ENCODE measurements around the gene DYSF. TPM values are rescaled to one million over a fixed set of nuclear protein-coding genes. Genes with fewer than 3 reads are reported as not detected.

DYSF gene
- total RNA-seq, 1 donor from 2014 or later = 72.0 TPM

- Mint-ChIP-seq H3K9me3 (ENCODE audit: unreplicated experiment) (no peaks in the 10 kb centered on the region), H3K36me3 (ENCODE audit: unreplicated experiment) (no peaks in the 10 kb centered on the region), H3K4me3 (ENCODE audit: unreplicated experiment) (no peak overlapping the region), H3K27ac (ENCODE audit: unreplicated experiment) (no peak overlapping the region), H3K27me3 (ENCODE audit: unreplicated experiment) (no peaks in the 10 kb centered on the region), H3K4me1 (ENCODE audit: unreplicated experiment) (peaks cover 32% of the 10 kb centered on the region)
- TF ChIP-seq CTCF (IDR thresholded peaks at IDR 0.05) = no peak
- no peak for DNase-seq (ENCODE audit: extremely low spot score, unreplicated experiment)
Observed at GRCh38 chr2:71697106-71698004, 244.0 kb downstream of the DYSF start.

DNA sequence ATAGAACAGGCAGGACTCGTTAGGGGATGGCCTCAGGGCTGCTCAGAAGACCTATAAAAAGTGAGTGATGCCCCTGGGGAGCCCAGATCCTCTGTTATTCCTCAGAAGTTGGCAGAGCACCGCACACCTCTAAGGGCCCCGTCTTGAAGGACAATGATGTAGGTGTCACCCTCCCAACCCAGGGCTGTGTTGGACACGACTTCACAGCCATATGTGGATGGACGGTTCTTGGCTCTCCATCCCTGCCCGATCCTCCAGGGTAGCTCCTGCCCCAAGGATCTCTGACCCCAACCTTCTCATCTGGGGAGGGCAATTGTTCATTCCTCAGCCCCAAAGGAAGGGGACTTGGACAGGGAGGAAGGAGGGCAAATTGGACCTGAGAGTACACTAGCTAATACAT is 246.1 kb downstream of the DYSF start:
- no peak for TF ChIP-seq CTCF (IDR thresholded peaks at IDR 0.05)
- no peaks in the 10 kb centered on the region for H3K9me3 Mint-ChIP-seq (ENCODE audit: unreplicated experiment)
- H3K4me1 Mint-ChIP-seq (ENCODE audit: unreplicated experiment) = peaks cover 32% of the 10 kb centered on the region
- no peak overlapping the region for H3K27ac Mint-ChIP-seq (ENCODE audit: unreplicated experiment)
- peaks cover 12% of the 10 kb centered on the region for H3K27me3 Mint-ChIP-seq (ENCODE audit: unreplicated experiment)
- no peaks in the 10 kb centered on the region for H3K36me3 Mint-ChIP-seq (ENCODE audit: unreplicated experiment)
- H3K4me3 Mint-ChIP-seq (ENCODE audit: unreplicated experiment) = no peak overlapping the region
- no peak for DNase-seq (ENCODE audit: extremely low spot score, unreplicated experiment)

GRCh38 chr2:71700041-71700657 is 246.8 kb downstream of the DYSF start:
- Mint-ChIP-seq H3K27me3 (ENCODE audit: unreplicated experiment) (peaks cover 15% of the 10 kb centered on the region), H3K4me3 (ENCODE audit: unreplicated experiment) (no peak overlapping the region), H3K27ac (ENCODE audit: unreplicated experiment) (no peak overlapping the region), H3K4me1 (ENCODE audit: unreplicated experiment) (peaks cover 30% of the 10 kb centered on the region), H3K9me3 (ENCODE audit: unreplicated experiment) (no peaks in the 10 kb centered on the region), H3K36me3 (ENCODE audit: unreplicated experiment) (no peaks in the 10 kb centered on the region)
- no peak for TF ChIP-seq CTCF (IDR thresholded peaks at IDR 0.05)
- no peak for DNase-seq (ENCODE audit: extremely low spot score, unreplicated experiment)

DNA sequence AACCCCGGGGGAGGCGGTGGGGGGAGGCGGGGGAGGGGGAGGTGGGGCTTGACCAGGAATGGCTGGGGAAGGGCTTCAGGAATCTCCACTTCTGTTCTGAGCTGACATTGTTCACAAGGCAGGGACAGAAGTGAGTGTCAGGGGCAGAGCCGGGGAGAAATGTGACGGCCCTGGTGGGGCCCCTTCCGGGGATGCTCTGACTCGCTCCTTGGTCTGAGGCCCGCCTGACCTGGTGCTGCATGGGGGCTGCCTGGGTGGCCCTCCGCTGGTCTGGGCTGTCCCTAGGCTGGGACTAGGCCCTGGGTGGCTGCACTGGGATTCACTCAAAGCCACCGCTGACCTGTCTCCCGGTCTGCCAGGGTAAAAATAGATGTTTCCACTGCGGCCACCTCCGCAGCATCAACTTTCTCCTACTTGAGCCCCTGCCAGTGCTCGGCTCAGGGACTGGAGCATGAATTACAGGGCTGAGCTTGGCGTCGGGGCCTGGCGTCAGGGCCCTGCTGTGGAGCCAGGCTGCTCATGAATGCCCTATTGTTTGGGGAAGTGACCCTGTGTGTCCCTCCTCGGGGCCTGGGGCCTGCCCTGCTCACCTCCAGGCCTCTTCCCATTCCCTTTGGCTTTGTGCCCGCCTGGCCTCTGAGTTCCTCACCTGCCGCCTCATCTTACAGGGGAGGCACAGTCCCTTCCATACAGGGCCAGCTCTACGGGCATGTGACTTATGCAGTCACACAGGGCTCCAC is 247.5 kb downstream of the DYSF start:
- no peak overlapping the region for H3K4me3 Mint-ChIP-seq (ENCODE audit: unreplicated experiment)
- H3K27ac Mint-ChIP-seq (ENCODE audit: unreplicated experiment) = no peak overlapping the region
- peaks cover 22% of the 10 kb centered on the region for H3K27me3 Mint-ChIP-seq (ENCODE audit: unreplicated experiment)
- H3K4me1 Mint-ChIP-seq (ENCODE audit: unreplicated experiment) = peaks cover 26% of the 10 kb centered on the region
- H3K36me3 Mint-ChIP-seq (ENCODE audit: unreplicated experiment) = no peaks in the 10 kb centered on the region
- H3K9me3 Mint-ChIP-seq (ENCODE audit: unreplicated experiment) = no peaks in the 10 kb centered on the region
- no peak for DNase-seq (ENCODE audit: extremely low spot score, unreplicated experiment)
- TF ChIP-seq CTCF (IDR thresholded peaks at IDR 0.05) = no peak

Data from osteocyte (in vitro differentiated cells).